ENCODE measurements around the gene MAP3K14. TPM values are rescaled to one million over a fixed set of nuclear protein-coding genes. Genes with fewer than 3 reads are reported as not detected.

MAP3K14 gene
- total RNA-seq, 1 donor from 2014 or later: 6.6 TPM

DNA sequence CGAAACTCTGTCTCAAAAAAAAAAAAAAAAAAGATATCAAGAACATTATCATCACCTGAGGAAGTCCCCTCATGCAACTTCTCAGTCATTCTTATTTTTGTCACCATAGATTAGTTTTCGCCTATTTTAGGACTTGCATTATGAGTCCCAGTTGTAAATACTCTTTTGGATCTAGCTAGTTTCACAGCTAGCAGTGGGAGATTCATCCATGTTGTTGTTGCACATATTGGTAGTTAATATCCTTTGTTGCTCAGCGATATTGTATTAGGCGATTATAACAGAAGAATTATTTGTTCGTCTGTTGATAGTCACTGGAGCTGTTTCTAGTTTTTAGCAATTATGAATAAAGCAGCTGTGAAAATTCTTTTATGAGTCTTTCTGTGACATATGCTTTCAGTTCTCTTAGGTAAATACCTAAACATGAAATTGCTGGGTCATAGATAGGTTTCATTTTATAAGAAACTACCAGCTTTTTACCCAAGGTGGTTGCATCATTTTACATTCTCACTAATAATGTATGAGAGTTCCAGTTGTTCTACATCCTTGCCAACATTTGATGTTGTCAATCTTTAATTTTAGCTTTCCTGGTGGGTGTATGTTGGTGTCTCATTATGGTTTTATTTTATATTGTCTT is 40.7 kb upstream of the MAP3K14 start:
- H3K4me3 ChIP-seq (ENCODE audit: low read depth, low read length): no peak overlapping the region
- no peak for DNase-seq (ENCODE audit: low read depth)
- TF ChIP-seq, protein P1, sequence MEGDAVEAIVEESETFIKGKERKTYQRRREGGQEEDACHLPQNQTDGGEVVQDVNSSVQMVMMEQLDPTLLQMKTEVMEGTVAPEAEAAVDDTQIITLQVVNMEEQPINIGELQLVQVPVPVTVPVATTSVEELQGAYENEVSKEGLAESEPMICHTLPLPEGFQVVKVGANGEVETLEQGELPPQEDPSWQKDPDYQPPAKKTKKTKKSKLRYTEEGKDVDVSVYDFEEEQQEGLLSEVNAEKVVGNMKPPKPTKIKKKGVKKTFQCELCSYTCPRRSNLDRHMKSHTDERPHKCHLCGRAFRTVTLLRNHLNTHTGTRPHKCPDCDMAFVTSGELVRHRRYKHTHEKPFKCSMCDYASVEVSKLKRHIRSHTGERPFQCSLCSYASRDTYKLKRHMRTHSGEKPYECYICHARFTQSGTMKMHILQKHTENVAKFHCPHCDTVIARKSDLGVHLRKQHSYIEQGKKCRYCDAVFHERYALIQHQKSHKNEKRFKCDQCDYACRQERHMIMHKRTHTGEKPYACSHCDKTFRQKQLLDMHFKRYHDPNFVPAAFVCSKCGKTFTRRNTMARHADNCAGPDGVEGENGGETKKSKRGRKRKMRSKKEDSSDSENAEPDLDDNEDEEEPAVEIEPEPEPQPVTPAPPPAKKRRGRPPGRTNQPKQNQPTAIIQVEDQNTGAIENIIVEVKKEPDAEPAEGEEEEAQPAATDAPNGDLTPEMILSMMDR (conservative IDR thresholded peaks at IDR 0.05; ENCODE audit: low read depth, low read length): no peak

GRCh38 chr17:45355087-45355486 is 38.3 kb upstream of the MAP3K14 start:
- no peak for DNase-seq (ENCODE audit: low read depth)
- H3K4me3 ChIP-seq (ENCODE audit: low read depth, low read length): no peak overlapping the region

GRCh38 chr17:45353043-45353442 is 36.2 kb upstream of the MAP3K14 start:
- H3K4me3 ChIP-seq (ENCODE audit: low read depth, low read length): no peak overlapping the region
- TF ChIP-seq, protein P1 (conservative IDR thresholded peaks at IDR 0.05; ENCODE audit: low read depth, low read length): no peak
- no peak for DNase-seq (ENCODE audit: low read depth)

More at GRCh38 chr17:45355087-45355486, 38.3 kb upstream of the MAP3K14 start:
- TF ChIP-seq, protein P1 (conservative IDR thresholded peaks at IDR 0.05; ENCODE audit: low read depth, low read length): no peak

DNA sequence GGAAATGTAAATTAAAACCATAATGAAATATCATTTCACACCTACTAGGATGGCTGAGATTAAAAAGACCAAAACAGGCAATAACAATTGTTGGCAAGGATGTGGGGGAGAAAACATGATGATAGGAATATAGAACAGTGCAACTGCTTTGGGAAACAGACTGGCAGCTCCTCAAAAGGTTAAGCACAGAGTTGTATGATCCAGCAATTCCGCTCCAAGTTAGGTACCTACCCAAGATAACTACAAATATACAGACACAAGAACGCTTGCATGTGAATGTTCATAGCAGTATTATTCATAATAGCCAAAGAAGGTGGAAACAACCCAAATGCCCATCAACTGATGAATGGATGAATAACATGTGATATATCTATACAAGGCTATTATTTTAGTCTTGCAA is 35.0 kb upstream of the MAP3K14 start:
- DNase-seq (ENCODE audit: low read depth): no peak
- TF ChIP-seq, protein P1 (conservative IDR thresholded peaks at IDR 0.05; ENCODE audit: low read depth, low read length): no peak
- H3K4me3 ChIP-seq (ENCODE audit: low read depth, low read length): no peak overlapping the region

DNA sequence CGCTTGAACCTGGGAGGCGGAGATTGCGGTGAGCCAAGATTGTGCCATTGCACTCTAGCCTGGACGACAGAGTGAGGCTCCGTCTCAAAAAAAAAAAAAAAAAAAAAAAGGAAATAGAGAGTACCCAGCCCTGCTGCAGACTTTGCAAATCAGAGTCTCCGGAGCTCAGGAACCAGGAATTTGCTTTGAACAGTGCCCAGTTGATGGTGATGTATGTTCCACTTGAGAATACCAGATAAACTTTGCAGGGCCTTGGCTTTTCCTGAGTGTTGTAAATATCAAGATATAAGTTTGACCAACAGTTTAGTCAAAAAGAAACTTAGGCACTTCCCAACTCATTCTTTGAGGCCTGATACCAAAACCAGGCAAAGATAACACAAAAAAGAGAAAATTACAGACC is 30.6 kb upstream of the MAP3K14 start:
- H3K4me3 ChIP-seq (ENCODE audit: low read depth, low read length): no peak overlapping the region
- no peak for DNase-seq (ENCODE audit: low read depth)
- TF ChIP-seq, protein P1 (conservative IDR thresholded peaks at IDR 0.05; ENCODE audit: low read depth, low read length): no peak

GRCh38 chr17:45346216-45347015 is 29.6 kb upstream of the MAP3K14 start:
- TF ChIP-seq, protein P1 (conservative IDR thresholded peaks at IDR 0.05; ENCODE audit: low read depth, low read length): no peak
- no peak overlapping the region for H3K4me3 ChIP-seq (ENCODE audit: low read depth, low read length)
- DNase-seq (ENCODE audit: low read depth): no peak

Measured in epithelial cell of proximal tubule (primary cell).